HuH-7 (cell line): ENCODE measurements around the gene PCDHGA1.
"Not testable (repeated sequence)": the region's sequence is repeated elsewhere in the genome, so short reads cannot be mapped to it uniquely, and the experiment has no call there.

ENCODE experiments used
- DNase-seq: peaks from one replicate; pipeline ENCODE4 v3.0.0; 2011; ENCODE audit warnings: low spot score

The PCDHGA1 gene

GRCh38 chr5:141330299-141331080, at the start of gene PCDHGA1:
Gene PCDHGA1 (plus strand): TSS chr5:141330514.
- DNase-seq = peak; percentile 42

GRCh38 chr5:141298376-141298775, 31.9 kb upstream of the PCDHGA1 start:
- no peak for DNase-seq

GRCh38 chr5:141303756-141304155, 26.6 kb upstream of the PCDHGA1 start, which contains the start of gene SLC25A2:
Gene SLC25A2 (minus strand): TSS chr5:141304049. CDS start chr5:141303865, 184 bp downstream.
- no peak for DNase-seq

- no peak for DNase-seq
Measured at GRCh38 chr5:141306630-141307029, 23.7 kb upstream of the PCDHGA1 start.

- DNase-seq = no peak
Measured at GRCh38 chr5:141313711-141314110, 16.6 kb upstream of the PCDHGA1 start.

- DNase-seq = not testable (repeated sequence)
Measured at GRCh38 chr5:141316963-141317362, 13.4 kb upstream of the PCDHGA1 start.

- DNase-seq = no peak
Measured at GRCh38 chr5:141319202-141319601, 11.1 kb upstream of the PCDHGA1 start.

GRCh38 chr5:141319699-141320098, 10.6 kb upstream of the PCDHGA1 start:
- no peak for DNase-seq

- peak; percentile 83 for DNase-seq
Measured at GRCh38 chr5:141320225-141321169, 9.8 kb upstream of the PCDHGA1 start, which contains the start of gene TAF7. Gene TAF7 (minus strand): TSS chr5:141320784. CDS start chr5:141320044, 740 bp downstream.

- DNase-seq = no peak
Measured at GRCh38 chr5:141322261-141322660, 8.1 kb upstream of the PCDHGA1 start.

GRCh38 chr5:141326088-141326854, 4.0 kb upstream of the PCDHGA1 start:
- peak; percentile 64 for DNase-seq

GRCh38 chr5:141328231-141328630, 2.1 kb upstream of the PCDHGA1 start:
- no peak for DNase-seq

GRCh38 chr5:141332571-141332970, 2.3 kb downstream of the PCDHGA1 start:
- not testable (repeated sequence) for DNase-seq

GRCh38 chr5:141338538-141339306, 8.4 kb downstream of the PCDHGA1 start, which contains the start of gene PCDHGA2:
Gene PCDHGA2 (plus strand): TSS chr5:141338760.
- DNase-seq = peak; percentile 71

- DNase-seq = not testable (repeated sequence)
Measured at GRCh38 chr5:141340781-141341354, 10.6 kb downstream of the PCDHGA1 start.

GRCh38 chr5:141342773-141343172, 12.5 kb downstream of the PCDHGA1 start:
- no peak for DNase-seq

GRCh38 chr5:141343242-141343952, 13.1 kb downstream of the PCDHGA1 start, which contains the start of gene PCDHGA3:
Gene PCDHGA3 (plus strand): TSS chr5:141343829. CDS start chr5:141344034, 205 bp downstream.
- no peak for DNase-seq

- DNase-seq = no peak
Measured at GRCh38 chr5:141343953-141344463, 13.7 kb downstream of the PCDHGA1 start.

GRCh38 chr5:141345327-141345726, 15.0 kb downstream of the PCDHGA1 start:
- no peak for DNase-seq
